HL-60 (cell line): ENCODE measurements around the gene TMEM98.

Experiments used
- DNase-seq, 2 experiments: peaks; one replicate each; pipeline ENCODE4 v3.0.0-alpha.2; 2010 to 2020; ENCODE audit warnings: low read depth in 1 of 2, low spot score in 1 of 2
- H3K27ac ChIP-seq: fragments of 250-450 bp; sonication (Bioruptor Pico); replicated peaks from 2 replicates; pipeline ENCODE4 v1.5.1; 2020; ENCODE audit warnings: mild to moderate bottlenecking, moderate library complexity
- H3K27me3 ChIP-seq: fragments of 250-450 bp; sonication (Bioruptor Pico); 2 replicates; pipeline ENCODE4 v1.5.1; 2021; ENCODE audit warnings: mild to moderate bottlenecking, moderate library complexity; ENCODE audit not compliant: insufficient read depth, poor library complexity, severe bottlenecking
- H3K4me3 ChIP-seq: replicated peaks from 2 replicates; pipeline ENCODE4 v1.5.1; 2011; ENCODE audit warnings: mild to moderate bottlenecking, control low read depth, low read length; ENCODE audit not compliant: insufficient read depth
- GABPA ChIP-seq: IDR thresholded peaks from 2 replicates; pipeline ENCODE4 v1.6.1; 2012; ENCODE audit warnings: low read depth
- POLR2AphosphoS5 ChIP-seq: IDR thresholded peaks from 2 replicates; pipeline ENCODE4 v1.6.1; 2012; ENCODE audit warnings: low read depth
- SPI1 ChIP-seq: IDR thresholded peaks from 2 replicates; pipeline ENCODE4 v1.6.1; 2012; ENCODE audit warnings: low read depth, mild to moderate bottlenecking, borderline replicate concordance
- TF ChIP-seq, protein P1 (sequence below): IDR thresholded peaks from 2 replicates; pipeline ENCODE4 v1.6.1; 2012; ENCODE audit warnings: low read depth; ENCODE audit not compliant: insufficient replicate concordance
- TF ChIP-seq, protein P2 (sequence below): IDR thresholded peaks from one replicate; pipeline ENCODE4 v1.5.1; 2011; ENCODE audit warnings: low read length, control low read depth, inconsistent platforms; ENCODE audit not compliant: insufficient read depth

TMEM98 gene

DNA sequence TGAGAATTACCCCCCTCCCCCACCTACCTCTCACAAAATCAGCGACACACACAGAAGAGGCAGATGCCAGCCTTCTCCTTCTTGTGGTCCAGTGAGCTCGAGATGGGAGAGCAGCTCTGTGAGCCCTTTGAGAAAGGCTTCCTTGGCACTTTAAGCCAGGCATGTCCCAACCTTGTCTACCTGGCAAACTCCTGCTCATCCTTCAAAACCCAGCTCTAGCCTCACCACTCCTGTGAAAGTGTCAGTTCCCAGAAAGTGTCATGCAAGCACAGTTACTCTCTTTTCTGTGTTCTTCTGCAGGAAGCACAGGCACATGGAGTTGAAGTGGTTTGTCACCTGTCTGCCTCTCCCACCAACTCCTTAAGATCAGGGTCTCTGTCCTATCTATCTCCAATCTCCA lies 1.6 kb downstream of the TMEM98 start:
- H3K27ac ChIP-seq, result no peak overlapping the region
- TF ChIP-seq GABPA (no peak), SPI1 (no peak), POLR2AphosphoS5 (no peak)
- TF ChIP-seq, protein P1, sequence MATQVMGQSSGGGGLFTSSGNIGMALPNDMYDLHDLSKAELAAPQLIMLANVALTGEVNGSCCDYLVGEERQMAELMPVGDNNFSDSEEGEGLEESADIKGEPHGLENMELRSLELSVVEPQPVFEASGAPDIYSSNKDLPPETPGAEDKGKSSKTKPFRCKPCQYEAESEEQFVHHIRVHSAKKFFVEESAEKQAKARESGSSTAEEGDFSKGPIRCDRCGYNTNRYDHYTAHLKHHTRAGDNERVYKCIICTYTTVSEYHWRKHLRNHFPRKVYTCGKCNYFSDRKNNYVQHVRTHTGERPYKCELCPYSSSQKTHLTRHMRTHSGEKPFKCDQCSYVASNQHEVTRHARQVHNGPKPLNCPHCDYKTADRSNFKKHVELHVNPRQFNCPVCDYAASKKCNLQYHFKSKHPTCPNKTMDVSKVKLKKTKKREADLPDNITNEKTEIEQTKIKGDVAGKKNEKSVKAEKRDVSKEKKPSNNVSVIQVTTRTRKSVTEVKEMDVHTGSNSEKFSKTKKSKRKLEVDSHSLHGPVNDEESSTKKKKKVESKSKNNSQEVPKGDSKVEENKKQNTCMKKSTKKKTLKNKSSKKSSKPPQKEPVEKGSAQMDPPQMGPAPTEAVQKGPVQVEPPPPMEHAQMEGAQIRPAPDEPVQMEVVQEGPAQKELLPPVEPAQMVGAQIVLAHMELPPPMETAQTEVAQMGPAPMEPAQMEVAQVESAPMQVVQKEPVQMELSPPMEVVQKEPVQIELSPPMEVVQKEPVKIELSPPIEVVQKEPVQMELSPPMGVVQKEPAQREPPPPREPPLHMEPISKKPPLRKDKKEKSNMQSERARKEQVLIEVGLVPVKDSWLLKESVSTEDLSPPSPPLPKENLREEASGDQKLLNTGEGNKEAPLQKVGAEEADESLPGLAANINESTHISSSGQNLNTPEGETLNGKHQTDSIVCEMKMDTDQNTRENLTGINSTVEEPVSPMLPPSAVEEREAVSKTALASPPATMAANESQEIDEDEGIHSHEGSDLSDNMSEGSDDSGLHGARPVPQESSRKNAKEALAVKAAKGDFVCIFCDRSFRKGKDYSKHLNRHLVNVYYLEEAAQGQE, result no peak
- TF ChIP-seq, protein P2, sequence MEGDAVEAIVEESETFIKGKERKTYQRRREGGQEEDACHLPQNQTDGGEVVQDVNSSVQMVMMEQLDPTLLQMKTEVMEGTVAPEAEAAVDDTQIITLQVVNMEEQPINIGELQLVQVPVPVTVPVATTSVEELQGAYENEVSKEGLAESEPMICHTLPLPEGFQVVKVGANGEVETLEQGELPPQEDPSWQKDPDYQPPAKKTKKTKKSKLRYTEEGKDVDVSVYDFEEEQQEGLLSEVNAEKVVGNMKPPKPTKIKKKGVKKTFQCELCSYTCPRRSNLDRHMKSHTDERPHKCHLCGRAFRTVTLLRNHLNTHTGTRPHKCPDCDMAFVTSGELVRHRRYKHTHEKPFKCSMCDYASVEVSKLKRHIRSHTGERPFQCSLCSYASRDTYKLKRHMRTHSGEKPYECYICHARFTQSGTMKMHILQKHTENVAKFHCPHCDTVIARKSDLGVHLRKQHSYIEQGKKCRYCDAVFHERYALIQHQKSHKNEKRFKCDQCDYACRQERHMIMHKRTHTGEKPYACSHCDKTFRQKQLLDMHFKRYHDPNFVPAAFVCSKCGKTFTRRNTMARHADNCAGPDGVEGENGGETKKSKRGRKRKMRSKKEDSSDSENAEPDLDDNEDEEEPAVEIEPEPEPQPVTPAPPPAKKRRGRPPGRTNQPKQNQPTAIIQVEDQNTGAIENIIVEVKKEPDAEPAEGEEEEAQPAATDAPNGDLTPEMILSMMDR, result no peak
- H3K4me3 ChIP-seq, result no peak overlapping the region
- peaks cover 17% of the 10 kb centered on the region for H3K27me3 ChIP-seq
- DNase-seq, result no peak

DNA sequence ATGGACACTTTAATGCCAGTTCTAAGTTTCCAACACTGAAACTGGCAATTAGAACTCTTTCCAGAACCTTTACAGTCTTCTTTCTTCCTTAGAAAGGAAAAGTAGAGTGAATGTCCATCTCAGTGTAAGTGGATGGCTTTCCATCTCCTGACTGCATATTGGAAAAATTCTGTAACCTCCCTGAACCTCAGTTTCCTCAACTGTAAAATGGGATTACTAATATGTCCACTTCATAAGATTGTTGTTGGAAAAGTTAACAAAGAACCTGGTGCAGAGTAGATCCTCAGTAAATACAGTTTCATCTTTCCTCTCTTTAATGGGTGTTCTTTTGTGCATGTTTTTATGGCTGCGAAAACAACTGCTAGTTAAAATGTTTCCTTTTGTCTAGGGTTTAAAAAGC lies 2.6 kb downstream of the TMEM98 start:
- no peak for DNase-seq
- Histone ChIP-seq H3K27me3 (peaks cover 17% of the 10 kb centered on the region), H3K27ac (no peak overlapping the region), H3K4me3 (no peak overlapping the region)
- TF ChIP-seq, protein P1, result no peak
- TF ChIP-seq, protein P2, result no peak
- TF ChIP-seq SPI1, result no peak
- TF ChIP-seq POLR2AphosphoS5, result no peak

DNA sequence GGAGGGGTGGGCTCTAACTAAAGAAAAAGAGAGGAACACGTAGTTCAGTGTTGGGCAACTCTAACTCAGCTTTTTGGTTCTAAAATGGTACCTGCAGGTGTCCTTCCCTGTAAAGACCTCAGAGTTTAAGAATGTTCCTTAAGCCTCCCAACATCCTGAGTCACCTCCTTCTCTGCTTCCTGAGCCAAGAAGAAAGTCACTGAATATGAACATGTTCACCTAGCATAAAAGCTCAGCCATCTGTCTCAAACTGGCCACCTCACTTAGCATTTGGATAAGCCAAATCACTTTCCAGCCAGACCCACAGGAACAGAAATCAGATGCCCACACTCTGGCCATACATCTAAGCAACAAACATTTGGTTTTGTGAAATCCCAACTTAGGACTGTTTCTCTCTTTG lies 3.7 kb downstream of the TMEM98 start:
- Histone ChIP-seq H3K27ac (no peak overlapping the region), H3K4me3 (no peak overlapping the region), H3K27me3 (peaks cover 17% of the 10 kb centered on the region)
- TF ChIP-seq POLR2AphosphoS5 (no peak), GABPA (no peak), SPI1 (no peak)
- TF ChIP-seq, protein P1, result no peak
- DNase-seq, result no peak

DNA sequence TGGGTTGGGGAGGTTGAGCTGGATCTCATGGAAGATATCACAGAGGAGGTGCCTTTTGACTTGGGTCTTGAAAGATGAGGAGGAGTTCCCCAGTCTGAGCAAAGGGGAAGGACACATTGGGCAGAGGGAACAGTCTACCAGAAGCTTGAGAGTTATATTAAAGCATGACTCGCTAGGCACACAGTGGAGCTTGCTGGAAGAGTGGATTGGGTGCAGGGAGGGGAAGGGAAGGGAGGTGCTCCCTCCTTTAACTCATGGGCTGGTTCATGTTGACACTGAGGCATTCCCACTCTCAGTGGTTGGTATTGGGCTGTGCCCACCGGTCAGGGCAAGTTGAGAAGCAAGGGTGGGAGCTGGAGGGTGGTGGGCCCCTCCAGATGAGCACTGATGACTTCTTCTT lies 5.9 kb downstream of the TMEM98 start:
- H3K27me3 ChIP-seq, result peaks cover 10% of the 10 kb centered on the region
- H3K27ac ChIP-seq, result no peak overlapping the region
- no peak overlapping the region for H3K4me3 ChIP-seq
- no peak for DNase-seq
- TF ChIP-seq, protein P1, result no peak
- TF ChIP-seq, protein P2, result no peak
- TF ChIP-seq SPI1, result no peak
- TF ChIP-seq POLR2AphosphoS5, result no peak
- TF ChIP-seq GABPA, result no peak
